Right kidney (tissue), 1 donor: ENCODE results near the gene PAX5.

Source experiments
- DNase-seq: peaks from one replicate; pipeline ENCODE4 v3.0.0-alpha.2; 2016

PAX5 gene

DNA sequence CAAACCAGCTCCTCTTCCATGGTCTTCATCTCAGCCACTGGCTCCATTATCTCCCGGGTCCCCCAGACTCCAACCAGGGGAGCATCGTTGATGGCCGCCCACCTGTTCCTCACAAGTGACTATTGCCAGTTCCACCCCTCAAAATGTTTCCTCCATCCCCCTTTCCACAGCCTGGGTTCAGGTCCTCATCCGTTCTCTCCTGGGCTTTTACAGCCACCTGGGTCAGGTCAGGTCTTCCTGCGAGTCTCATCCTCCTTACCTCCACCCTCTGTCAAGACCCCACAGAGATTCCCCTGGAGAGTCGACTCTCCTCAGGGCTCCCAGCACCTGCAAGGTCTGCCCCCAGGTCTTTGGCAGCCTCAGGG lies 133.2 kb downstream of the PAX5 start:
- no peak for DNase-seq

DNA sequence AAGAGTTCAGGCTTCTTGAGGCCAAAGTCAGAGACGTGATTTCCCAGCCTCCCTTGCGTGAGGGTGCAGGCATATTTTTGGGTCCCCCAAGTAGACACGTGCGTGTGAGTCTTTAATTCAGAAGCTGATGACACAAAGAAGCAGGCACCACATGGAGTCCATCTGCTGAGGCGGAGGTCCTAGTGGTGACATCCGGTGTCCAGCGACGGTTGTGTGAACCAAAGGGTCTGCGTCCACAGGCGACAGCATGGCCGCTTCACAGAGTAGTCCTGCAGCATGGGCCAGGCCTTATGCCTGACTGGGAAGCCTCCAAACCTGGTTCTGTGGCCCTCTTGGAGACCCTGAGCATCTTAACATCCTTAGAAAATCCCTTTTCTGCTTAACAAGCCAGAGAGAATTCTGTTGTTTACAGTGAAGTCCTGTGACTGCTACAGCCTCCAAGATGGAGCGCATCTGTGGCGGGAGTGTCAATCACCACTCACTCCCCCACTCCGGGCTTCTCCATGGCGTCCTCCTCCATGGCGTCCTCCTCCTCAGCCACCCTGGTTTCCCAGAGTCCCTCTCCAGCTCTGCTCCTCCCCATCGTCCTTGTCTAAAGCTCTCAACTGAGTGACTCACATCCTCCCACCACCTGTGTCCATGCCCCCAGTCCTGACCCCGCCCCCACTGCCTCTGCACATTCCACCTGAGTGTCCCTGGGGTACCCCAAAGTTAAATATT lies 133.8 kb downstream of the PAX5 start:
- DNase-seq, result no peak

DNA sequence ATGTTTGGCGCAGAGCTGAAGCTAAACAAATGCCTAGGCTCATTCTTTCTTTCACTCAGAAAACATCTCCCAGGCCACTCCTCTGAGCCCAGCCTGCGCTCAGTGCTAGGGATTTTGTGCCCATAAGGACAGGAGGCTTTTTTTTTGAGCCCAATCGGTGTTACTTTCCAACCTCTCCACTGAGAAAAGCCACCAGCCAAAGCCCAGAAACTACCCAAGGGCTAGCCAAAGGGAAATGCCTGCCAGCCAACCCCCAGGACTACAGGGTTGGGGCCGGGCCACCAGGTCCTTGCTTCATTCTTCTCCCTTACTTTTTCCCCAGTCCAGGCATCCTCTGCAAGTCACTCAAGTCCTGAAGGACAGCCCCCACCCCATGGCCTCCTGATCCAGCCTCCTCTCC lies 134.7 kb downstream of the PAX5 start:
- no peak for DNase-seq

DNA sequence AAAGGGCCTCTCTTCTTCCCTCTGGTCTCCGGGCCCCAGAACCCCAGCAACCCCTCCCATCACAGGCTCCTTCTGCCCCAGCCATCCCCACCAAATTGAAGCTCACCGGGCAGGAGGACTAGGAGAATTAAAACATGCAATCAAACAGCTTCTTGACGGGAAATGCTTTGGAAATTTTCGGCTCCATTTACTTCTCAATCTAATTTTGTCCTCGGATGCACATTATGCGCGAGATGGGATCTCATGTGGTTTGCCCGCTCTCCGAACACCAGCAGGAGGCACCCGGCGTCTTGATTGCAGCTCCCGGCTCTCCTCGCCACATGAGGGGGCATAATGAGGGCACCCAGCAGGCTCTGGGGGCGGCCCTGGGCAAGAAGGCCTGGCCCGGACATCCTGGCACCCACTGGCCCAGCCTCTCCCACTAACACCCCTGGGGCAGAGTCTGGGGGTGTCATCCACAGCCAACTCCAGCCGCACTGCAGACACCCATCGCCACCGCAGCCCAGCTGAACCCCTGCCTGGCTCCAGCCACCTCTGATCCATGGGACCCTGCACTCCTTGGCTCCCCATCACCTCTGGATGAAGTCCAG lies 135.5 kb downstream of the PAX5 start:
- DNase-seq, result no peak

DNA sequence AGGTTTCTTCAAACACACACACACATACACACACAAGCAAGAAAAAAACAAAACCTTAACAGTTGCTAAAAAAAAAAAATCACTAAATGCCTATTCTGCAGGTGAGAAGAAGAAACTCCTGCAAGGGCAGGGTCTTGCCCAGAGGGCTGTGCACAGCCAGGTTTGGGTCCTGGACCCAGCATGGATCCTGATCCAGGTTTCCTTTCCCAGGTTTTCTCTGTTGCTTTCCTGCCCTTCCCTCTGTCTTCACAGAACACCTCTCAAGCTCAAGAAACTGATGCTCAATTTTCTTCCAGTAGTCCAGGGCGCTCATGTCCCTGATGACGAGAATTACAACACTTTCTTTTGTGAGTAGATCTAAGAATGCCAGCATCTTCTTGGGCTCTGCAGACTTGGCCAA lies 136.6 kb downstream of the PAX5 start:
- no peak for DNase-seq

DNA sequence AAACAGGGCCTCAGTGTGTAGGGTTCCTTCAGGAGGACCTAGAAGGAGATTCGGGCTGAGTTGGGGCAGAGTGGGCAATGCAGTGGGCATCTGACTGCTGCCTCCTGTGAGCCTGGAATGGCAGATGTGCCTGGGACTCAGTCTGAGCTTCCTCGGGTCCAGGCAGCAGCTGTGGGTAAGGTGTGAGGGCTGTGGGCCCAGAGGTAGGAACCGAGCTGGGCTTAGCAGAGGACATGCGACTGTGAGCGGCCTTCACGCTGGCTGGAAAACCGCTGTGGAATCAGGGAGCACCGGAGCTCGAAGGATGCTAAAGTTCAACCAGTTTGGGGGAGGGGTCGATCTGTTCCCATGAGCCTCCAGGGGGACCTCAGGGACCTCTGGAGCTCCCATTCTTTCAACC lies 137.0 kb downstream of the PAX5 start:
- DNase-seq, result no peak

DNA sequence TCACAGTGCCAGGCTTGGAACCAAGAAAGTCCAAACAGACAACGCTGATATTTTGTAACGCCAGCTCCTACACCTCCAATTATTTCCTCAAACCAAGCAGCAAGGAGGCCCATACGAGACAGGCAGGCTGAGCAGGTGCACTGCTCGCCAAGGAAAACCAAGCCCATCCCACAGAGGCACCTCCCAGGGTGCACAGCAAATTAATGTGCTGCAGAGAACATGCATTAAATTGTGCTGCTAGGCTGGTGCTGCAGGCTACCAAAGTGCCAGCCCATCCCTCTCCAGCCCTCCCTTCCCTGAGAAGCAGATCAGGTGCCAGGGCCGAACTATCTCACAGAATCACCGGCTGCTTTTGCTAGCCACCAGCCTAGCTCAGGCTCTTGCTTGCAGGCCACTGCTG lies 137.8 kb downstream of the PAX5 start:
- DNase-seq, result no peak

DNA sequence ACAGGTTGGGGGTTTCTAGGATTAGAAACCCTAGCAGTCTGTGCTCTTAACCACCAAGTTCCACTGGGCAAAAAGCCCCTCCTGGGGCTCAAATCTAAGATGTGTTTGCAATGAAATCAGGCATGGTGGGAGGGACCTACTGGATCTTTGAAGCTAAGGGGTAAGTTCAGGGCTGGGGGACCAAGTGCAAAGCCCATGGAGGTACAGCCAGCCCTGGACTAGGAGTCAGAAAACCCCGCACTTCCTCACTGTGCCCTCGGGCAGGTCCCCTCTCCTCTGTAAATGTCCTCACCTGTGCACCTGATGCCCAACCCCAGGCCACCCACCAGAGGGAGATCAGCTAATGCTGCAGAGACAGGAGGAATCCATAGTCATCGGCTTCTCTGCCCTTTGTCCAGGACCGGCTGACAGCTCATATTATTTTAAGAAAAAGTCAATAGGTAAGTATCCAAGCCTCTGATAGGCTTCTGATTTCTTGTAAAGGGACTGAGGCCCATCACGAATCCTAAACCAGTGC lies 138.3 kb downstream of the PAX5 start:
- DNase-seq, result no peak

DNA sequence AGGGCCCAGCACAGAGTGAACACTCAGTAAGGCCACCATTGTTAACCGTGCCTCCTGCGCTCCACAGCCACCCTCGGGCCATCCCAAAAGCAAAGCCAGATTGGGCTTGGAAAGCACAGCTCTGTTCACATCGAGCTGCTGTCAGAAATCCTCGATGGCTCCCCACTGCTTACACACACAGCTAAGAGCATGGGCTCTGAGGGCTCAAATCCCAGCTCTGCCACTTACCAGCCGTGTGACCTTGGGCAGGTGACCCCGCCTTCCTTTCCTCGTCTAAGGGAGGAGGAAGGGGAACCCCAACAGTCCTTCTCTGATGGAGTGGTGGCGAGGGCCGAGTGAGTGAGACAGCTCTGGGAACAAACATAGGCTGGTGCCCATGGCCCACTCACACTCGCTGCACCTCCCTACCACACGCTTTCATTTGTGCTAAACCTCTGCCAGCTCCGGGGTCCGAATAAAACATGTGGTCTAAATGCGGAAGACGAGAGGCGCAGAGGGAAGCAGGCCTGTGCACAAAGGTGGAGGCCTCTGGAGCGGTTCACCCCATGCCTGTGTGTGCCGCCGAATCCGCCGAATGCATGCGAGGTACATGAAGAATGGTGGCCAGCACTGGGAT lies 139.3 kb downstream of the PAX5 start:
- no peak for DNase-seq

DNA sequence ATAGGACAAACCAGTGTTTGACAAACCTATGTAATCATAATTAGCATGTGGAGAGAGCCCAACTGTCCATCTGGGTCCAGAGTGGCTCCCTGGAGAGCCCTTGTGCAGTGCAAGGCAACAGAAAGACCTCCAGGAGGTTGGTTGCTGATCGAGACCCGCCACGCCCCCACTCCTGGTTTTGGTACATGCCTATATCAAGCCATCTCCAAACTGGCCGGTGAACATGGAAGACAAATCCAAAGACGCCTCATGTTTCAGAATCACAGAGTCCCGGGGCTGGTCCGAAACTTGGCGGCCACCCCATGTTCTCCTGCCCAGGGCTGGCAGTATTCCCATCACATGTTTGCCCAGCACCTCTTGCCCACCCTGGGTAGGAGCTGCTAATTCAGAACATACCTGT lies 140.2 kb downstream of the PAX5 start:
- no peak for DNase-seq

DNA sequence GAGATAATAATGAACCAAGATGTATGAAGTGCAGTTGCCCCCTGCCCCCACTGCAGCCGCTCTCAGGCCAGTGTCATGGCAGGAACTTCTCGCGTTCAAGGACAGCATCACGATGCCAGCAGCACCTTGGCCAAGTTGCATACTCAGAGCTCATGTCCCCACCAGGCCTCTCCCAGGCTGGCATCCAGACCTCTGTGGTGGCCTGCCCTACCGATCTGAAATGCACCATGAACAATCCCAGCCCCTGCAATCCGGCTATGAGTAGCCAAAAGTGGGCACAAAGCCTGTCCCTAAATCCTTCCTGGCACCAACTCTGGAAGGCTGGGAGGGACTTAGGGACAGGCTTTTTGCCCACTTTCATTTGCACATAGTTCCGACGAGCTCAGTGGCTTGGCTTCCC lies 140.9 kb downstream of the PAX5 start:
- no peak for DNase-seq

DNA sequence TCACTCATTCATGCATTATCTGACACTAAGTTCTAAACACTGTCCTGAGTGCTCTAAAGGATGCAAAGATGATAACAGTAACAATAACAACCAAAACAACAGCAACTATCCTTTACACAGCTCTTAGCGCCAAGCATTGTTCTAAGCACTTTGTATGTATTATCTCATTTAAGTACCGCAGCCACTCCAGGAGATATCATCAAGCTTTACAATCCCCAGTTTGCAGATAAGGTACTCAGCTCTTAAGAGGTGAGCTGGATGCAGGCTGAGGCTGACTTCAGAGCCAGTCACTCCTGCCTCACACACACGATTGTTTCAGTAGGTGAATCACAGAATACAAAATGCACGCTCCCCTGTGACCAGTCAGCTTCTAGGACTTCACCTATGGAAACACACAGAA lies 141.8 kb downstream of the PAX5 start:
- DNase-seq, result no peak

DNA sequence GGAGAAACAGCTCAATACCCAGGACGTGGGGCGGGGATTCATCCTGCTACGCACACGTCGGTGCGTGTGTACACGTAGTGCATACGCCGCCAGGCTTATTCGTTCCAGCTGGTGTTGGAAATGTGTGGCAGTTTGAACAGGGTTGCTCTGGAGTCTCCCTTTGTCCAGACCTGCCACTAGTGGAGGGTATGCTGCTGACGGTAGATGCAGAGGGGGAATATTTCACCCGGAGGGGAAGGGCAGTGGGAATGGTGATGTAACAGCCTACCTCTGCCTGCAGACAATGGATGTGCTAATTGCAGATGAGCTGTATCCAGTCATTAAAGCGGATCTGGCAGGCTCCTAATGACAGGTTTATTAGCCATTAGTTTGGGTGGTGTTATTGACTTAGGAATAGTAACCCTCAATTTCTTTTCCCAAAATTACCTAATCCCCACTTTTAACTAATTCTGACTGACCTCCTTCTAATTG lies 142.7 kb downstream of the PAX5 start:
- DNase-seq, result no peak

DNA sequence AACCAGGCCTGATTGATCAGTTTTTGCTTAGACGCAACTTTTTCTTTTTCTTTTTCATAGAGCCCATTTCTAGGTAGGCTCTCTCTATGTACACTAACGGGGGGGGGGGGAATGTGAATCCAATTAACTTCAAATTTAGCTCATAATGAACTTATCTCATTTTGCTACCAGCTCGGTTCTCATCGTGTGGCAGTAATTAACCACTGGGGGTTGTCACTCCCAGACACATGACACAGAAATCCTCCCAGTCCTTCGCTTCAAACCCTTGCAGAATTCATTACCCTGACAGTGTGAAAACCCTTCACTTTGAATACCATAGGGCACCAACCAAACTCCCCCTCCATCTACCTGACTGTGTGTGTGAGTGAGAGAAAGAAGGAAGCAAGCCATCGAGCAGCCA lies 144.2 kb downstream of the PAX5 start:
- DNase-seq, result no peak

DNA sequence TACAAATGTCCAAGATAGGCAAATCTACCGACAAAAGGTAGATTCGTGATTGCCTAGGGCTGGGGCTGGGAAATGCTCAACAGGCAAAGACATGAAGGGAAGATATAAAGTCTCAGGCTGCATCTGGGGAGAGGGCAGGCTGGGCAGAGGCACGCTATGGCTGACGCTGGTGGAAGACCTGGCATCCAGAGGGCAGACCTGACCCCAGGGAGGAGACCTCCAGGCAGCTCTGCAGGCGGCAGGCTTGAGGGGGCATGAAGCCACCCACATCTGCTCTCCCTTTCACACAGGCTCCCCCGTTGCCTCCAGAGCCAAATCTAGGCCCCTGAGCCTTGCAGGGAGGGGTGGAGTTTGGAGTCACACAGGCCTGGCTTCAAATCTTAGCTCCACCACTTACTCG lies 145.5 kb downstream of the PAX5 start:
- DNase-seq, result no peak

DNA sequence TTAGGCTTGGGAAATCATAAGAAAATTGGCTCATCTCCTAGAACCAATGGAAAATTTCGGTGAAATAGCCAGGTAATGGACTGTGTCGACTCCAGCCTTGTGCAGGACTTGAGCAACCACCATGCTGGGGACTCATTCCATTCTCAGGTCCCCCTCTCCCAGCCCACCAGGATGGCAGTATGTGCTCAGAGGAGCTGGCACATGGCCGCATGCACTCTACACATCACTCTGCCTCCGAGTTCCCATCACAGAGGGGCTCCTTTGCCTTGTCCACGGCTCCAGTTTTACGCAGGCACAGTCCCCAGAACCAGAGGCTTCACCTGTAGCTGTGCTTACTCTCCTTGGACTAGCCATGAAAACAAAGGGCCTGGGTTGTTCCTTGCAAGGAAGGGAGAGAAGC lies 149.3 kb downstream of the PAX5 start:
- DNase-seq, result no peak

DNA sequence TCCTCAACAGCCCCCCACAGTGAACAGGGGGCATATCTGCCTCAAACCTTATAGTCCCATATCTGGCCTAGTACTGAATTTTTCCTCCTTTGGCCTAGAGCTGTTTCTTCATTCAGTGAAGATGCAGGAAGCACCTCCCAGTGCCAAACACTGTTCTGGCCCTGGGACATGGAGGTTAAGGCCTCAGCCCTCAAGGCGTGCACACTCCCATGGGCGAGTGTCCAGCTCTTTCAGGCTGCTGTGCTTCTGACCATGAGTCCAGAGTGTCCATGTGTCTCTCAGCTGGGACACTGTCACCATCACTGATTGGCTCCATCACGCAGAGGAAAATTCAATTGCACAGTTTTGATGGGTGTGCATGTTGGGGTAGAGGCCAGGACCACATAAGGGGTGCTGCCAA lies 151.5 kb downstream of the PAX5 start:
- DNase-seq, result no peak

DNA sequence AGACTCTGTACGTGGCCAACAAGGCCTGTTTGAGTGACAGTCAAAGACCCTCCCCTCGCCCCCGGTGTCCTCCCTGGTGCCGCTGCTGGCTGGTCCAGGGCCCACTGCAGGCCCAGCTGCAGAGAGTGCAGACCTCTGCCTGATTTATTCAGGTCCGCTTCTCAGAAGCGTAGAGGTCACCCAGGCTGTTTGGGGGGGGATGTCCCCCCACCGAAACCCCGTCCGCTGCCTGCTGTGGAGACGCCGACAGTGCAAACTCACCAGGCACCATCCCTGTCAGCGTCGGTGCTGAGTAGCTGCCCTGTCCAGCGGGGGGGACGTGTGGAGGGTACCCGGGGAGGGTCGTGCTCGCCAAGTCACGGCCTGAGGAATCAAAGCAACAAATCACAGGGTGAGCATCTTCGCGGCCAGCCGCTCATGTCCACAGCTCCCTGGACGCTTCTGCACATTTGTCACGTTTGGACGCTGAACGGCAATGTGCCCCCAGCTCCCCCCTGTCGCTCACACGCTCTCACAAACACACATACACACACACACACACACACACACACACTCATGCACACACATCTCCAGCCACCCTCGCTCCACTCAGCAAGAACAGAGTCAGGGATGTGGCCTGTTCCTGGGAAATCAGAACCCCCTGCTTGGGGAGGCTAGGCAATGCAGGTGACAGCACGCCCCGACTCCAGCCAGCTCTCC lies 152.2 kb downstream of the PAX5 start:
- DNase-seq, result no peak

DNA sequence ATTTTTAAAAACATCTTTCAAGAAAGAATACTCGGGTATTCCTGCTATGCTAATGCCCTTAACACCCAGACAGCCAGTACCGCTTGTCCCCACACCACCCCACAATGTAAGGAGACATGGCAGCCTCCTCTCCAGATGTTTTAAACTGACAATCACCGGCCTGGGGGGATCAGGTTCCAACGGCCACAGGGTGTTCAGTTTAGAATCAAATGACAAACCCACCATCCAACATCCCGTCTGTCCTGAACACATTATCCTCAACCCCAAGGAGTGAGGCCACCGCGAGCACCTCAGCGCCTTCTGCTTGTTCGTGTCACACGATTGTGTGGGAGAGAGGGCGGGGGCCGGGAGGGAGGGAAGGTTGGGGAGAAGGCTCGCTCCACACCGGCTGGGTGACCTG lies 152.8 kb downstream of the PAX5 start:
- DNase-seq, result no peak

DNA sequence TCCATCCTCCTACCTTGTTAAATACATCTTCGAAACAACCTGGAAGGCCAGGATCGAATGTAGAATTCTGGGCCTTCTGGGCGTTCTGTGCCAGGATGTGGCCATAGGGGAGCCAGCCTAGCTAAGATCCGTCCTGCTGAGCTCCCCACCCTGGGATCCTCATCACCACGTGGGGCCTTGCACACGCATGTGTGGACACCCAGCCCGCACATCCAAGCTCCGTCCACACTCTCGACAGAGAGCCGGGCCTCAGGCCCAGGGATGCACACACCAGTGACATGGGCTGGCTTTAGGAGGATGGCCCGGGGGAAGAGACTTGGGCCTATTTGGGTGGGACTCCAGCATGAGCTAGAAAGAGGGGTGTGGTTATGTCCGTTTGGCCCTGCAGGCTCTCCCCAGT lies 154.0 kb downstream of the PAX5 start:
- DNase-seq, result no peak

DNA sequence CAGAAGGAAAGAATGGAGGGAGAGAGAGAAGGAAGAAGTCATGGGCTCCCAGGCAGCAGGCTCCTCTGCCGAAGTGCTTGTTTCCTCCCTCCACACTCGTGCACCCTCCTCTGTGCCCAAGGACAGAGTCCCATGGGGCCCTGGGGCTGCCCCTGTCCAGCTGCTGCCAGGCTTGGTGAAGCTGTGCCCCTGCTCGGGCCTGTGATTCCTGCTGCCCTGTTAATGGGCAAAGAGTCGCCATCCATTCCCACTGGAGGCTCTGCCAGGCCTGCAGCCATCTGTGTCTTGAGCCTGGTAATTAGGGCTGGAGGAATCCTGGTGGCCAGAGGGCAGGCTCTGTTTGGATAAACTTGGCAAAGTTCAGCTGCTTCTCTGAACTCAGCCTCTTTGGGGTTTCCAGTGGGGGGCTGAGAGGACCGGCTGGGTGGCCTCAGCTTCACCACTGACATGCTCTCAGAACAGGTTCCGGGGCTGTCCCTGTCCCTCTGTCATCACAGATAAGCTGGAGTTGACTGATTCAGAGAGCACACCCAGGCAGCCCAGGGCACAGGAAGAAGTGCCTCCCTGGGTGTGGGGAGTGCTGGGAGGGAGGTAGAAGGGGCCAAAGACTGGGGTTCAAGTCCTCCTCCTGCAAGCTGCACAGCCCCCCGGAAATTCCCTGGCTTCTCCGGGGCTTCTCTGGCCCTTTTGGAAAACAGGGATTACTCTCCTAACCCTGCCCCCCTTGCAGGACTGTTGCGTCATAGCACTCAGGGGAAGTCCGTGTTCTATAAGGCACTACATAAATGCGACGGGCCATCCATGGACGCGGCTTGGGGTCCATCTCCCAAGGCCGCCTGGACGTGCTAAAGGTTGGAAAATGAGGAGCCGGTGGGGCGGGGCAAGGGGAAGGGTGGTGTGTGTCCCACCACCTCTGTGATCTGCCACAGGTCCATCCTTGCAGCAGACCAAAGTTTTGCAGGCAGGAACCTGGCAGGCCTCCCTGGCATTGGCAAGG lies 154.8 kb downstream of the PAX5 start:
- no peak for DNase-seq

DNA sequence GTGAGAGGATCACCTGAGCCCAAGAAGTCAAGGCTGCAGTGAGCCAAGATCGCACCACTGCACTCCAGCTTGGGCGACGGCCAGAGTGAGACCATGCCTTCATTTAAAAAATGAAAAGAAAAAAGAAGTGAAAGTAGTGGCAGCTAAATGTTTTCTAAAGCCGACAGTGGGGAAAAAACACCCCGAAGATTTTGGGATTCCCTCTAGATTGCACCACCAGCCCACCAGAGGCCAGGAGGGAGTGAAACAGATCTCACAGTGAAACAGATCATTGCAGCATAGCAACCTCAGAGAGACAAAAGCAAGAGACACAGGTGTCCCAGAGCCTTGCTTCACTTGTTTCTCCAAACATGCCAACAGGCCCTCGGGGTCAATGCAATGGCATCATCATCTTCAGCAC lies 156.8 kb downstream of the PAX5 start:
- DNase-seq, result no peak
